Astrocyte (in vitro differentiated cells and primary cell): Measurements from ENCODE around the gene MYRIP.

Experiments used
- CTCF ChIP-seq: IDR thresholded peaks from 2 replicates; pipeline ENCODE4 v1.5.1; 2011; ENCODE audit warnings: low read depth, mild to moderate bottlenecking, inconsistent platforms, low read length, moderate library complexity; ENCODE audit not compliant: insufficient read depth
- EZH2 ChIP-seq: IDR thresholded peaks from 2 replicates; pipeline ENCODE4 v1.6.1; 2012; ENCODE audit warnings: mild to moderate bottlenecking, low read length, inconsistent platforms; ENCODE audit not compliant: insufficient read depth

GRCh38 chr3:39801216-39801615, 8.2 kb upstream of the MYRIP start:
- TF ChIP-seq CTCF (no peak), EZH2 (no peak)
